Eye (tissue), 1 donor: ENCODE measurements around the gene DIP2C.
"Not testable (repeated sequence)": the region's sequence is repeated elsewhere in the genome, so short reads cannot be mapped to it uniquely, and the experiment has no call there.

Source experiments
- DNase-seq: peaks from one replicate; pipeline ENCODE4 v3.0.0-alpha.2; 2015

Gene DIP2C

DNA sequence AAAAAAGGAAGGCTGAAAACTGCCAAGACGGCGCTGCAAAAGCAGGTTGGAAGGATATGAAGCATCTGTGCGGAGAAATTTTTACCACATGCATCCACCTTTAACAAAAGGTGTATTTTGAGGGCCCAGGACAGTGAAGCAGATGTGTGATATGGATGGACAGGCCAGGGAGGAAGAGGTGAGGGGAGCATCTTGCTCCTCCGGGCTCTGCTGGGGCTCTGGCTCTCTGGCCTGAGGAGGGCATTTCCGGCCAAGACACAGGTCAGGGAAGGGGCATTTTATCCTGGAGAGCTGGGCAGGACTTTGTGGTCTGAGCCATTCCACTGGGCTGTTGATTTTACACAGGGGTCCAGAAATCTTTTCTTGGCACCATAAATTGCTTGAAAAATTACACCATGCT, 379.1 kb downstream of the DIP2C start:
- DNase-seq = no peak

- no peak for DNase-seq
These were observed 380.8 kb downstream of the DIP2C start for GRCh38 chr10:308572-309085.

DNA sequence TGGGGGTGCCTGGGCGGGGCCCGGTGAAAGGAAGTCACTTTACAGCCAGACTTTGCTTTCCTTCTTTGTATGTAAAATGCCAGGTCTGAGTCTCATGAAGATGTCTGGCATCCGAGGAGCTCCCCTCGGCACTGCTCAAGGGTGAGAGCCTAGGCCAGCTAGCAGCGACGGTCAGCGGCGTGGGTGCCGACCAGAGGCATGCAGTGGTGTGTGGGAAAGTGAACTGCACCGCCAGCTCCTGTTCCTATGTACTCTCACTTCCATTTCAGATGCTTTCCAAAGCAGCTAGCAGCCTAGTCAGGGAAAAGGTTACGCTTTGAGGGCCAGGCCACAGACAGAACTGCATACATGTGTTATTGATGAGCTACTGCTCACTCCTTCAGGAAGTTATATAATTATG, 381.4 kb downstream of the DIP2C start:
- DNase-seq = no peak

- DNase-seq = no peak
These were observed 381.8 kb downstream of the DIP2C start for GRCh38 chr10:307659-308058.

- DNase-seq = peak; percentile 22
These were observed 382.7 kb downstream of the DIP2C start for GRCh38 chr10:306675-307185.

DNA sequence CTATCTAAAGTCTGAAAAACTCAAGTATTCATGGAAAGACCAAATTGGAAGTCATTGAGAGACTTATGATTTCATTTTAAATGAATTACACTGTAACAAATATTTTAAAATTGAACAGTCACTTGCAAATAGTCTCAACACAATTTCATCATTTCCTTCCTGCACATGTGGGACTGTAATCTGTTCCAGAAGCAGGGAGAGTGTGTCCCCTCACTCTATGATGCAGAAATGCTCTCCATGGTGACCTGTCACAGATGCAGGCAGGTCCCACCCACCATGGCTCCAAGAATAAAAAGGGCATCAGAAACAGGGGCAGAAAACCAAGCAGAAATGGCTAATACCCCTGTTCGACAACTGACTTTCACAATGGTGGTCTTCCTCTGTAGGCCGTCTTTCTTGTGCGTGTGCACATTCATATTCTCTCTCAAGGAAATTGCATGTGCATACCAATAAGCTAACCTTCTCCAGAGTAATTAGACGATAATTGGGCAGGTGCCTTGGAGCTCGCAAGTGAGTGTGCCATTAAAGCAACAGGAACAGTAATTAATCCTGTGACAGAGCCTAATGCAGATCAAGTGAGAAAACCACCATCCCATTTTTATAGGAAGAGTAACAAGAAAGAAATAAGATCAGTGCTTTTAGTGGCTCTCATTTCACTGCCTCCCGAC, 383.3 kb downstream of the DIP2C start:
- DNase-seq = no peak

- DNase-seq = no peak
These were observed 384.4 kb downstream of the DIP2C start for GRCh38 chr10:305034-305433.

GRCh38 chr10:301536-301935, 387.9 kb downstream of the DIP2C start:
- DNase-seq = no peak

GRCh38 chr10:300580-300979, 388.9 kb downstream of the DIP2C start:
- not testable (repeated sequence) for DNase-seq

- DNase-seq = no peak
These were observed 389.5 kb downstream of the DIP2C start for GRCh38 chr10:299969-300368.

- DNase-seq = no peak
These were observed 390.0 kb downstream of the DIP2C start for GRCh38 chr10:299512-299911.

- no peak for DNase-seq
These were observed 391.4 kb downstream of the DIP2C start for GRCh38 chr10:298033-298432.

DNA sequence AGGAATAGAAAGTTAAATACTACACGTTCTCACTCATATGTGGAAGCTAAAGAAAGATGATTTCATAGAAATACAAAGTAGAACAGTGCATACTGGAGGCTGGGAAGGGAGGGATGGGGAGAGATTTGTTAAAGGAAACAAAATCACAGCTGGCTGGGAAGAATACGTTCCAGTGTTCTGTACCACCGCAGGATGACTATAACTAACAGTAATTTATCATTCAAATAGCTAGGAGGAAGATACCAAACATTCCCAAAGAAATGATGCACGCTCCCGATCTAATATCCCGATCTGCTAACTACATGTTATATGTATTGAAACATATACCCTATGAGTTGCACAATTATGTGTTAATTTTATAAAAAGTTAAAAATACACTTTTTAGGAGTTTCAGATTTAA, 391.9 kb downstream of the DIP2C start:
- no peak for DNase-seq

GRCh38 chr10:293636-294035, 395.8 kb downstream of the DIP2C start:
- DNase-seq = no peak

- no peak for DNase-seq
These were observed 399.3 kb downstream of the DIP2C start for GRCh38 chr10:290026-290725.

DNA sequence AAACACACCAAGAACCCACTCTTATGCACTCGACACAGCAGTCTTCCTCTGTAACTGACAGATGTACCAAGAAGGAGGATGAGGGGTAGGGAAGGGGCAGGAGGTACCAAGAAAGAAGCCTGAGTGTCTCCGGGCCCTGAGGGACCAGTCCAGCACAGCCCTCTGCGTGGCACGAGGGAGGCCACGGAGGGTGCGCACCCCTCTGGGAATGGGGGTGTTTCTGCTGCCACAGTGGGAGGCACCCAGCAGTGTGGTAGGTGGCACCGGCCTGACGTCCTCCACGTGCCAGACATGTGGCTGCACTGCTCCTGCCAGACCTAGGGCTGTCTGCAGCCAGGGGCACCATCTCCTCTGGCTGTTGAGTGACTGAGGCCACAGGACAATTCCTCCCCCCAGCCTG, 399.9 kb downstream of the DIP2C start:
- no peak for DNase-seq

GRCh38 chr10:288316-289200, 400.9 kb downstream of the DIP2C start:
- no peak for DNase-seq

GRCh38 chr10:287814-288213, 401.7 kb downstream of the DIP2C start:
- DNase-seq = no peak

DNA sequence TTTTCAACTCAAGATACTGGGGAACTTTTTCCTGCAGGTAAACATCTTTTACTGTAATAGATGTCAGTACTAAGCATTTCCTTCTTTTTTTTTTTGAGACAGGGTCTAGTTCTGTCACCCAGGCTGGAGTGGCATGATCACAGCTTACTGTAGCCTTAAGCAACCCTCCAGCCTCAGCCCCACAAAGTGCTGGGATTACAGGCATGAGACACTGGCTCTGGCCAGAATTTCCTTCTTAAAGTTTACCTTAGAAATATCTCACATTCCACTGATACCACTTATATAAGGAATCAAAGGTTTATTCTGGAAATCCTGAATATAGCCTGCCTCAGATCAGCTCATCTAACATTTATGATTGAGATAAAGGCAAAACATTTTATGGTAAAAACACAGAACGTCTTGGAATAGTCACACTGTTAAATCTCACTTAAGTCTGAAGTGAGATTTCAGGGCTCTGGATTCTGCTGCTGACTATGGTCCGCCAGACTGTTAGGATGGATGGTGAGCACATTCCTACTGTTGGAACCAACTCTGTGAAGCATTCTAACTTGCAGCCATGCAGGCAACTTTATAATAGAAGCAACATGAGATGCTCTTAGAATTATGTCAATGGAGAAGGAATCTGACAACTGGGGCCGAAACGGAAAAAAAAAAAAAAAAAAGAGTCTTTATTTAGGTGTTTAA, 402.3 kb downstream of the DIP2C start:
- no peak for DNase-seq

- DNase-seq = no peak
These were observed 404.3 kb downstream of the DIP2C start for GRCh38 chr10:285216-285615.

DNA sequence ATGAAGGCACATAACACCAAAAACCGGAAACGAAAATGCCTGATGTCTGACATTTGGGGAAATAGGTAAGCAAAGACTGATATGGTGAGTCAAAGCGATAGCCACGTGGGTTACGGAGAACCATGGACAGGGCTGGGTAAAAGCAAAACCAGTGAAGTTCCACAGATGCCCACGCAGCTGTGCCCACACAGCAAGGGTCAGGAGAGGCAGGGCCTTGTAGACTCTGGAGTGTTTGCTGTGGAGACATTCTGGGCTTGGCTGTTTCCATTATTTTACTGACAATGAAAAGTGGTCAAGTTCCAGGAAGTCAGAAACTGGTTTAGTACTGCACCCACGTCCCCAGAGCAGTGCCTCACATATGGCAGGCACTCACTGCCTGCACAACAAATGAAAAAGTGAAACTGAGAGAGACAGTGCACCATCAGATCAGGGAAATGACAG, 405.5 kb downstream of the DIP2C start:
- DNase-seq = no peak

DNA sequence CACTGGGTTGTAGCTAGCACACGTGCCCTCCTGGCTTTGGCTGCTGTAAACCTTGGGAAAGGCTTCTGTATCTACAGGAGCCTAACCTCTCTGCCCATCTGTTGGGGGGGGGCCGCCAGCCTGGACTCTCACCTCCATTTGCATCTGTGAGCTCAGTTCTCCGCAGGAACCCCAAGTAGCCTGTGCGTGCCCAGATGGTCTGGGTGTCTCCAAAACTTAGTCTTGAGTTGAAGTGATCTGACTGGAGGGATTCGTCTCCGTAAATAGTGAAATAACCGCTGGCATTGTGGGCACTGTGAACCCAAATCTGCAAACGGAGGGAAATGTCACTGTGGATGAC, 406.4 kb downstream of the DIP2C start:
- DNase-seq = no peak
